Osteoblast (primary cell): Measurements from ENCODE around the gene CPED1. TPM values are rescaled to one million over a fixed set of nuclear protein-coding genes. Genes with fewer than 3 reads are reported as not detected.
A peak's percentile ranks its signal among the peaks of the same experiment; 100 is the strongest.

Experiments
- DNase-seq: peaks from one replicate; pipeline ENCODE4 v3.0.0; 2011; ENCODE audit warnings: low spot score, mixed read lengths; ENCODE audit not compliant: insufficient read length; ENCODE audit errors: missing footprints
- H2AFZ ChIP-seq: 2 replicates; pipeline ENCODE4 v1.6.0; 2011; ENCODE audit warnings: mild to moderate bottlenecking, low read length
- H3K27ac ChIP-seq: 2 replicates; pipeline ENCODE4 v1.5.1; 2011; ENCODE audit warnings: mild to moderate bottlenecking, low read depth, low read length, moderate library complexity
- H3K27me3 ChIP-seq: 2 replicates; pipeline ENCODE4 v1.6.0; 2012; ENCODE audit warnings: mild to moderate bottlenecking, control low read depth, inconsistent platforms, low read length, moderate library complexity; ENCODE audit not compliant: insufficient read depth
- H3K36me3 ChIP-seq: 2 replicates; pipeline ENCODE4 v1.5.1; 2011; ENCODE audit warnings: mild to moderate bottlenecking, low read length, control low read depth, moderate library complexity; ENCODE audit not compliant: insufficient read depth
- H3K4me1 ChIP-seq: 2 replicates; pipeline ENCODE4 v1.5.1; 2011; ENCODE audit warnings: mild to moderate bottlenecking, low read length, control low read depth, moderate library complexity; ENCODE audit not compliant: insufficient read depth
- H3K4me2 ChIP-seq: 2 replicates; pipeline ENCODE4 v1.6.0; 2011; ENCODE audit warnings: mild to moderate bottlenecking, low read length; ENCODE audit not compliant: insufficient read depth
- H3K4me3 ChIP-seq: fragments of 200-600 bp; sonication (generic); 3 replicates; pipeline ENCODE4 v1.5.1; 2012; ENCODE audit warnings: mild to moderate bottlenecking, low read length, inconsistent platforms; ENCODE audit not compliant: insufficient read depth
- H3K79me2 ChIP-seq: 2 replicates; pipeline ENCODE4 v1.6.0; 2012; ENCODE audit warnings: mild to moderate bottlenecking, low read length, control low read depth, inconsistent platforms; ENCODE audit not compliant: insufficient read depth
- H3K9me3 ChIP-seq: 2 replicates; pipeline ENCODE4 v1.5.1; 2011; ENCODE audit warnings: low read depth, low read length, control low read depth
- H4K20me1 ChIP-seq: 2 replicates; pipeline ENCODE4 v1.6.0; 2012; ENCODE audit warnings: mild to moderate bottlenecking, low read length, control low read depth; ENCODE audit not compliant: insufficient read depth
- total RNA-seq: library from RNA; depleted of rRNA; stranded (reverse); fragments of >200 nt; gene quantifications from 2 replicates; pipeline ENCODE4 v1.2.3, GENCODE V29; 2012
- TF ChIP-seq, protein P1 (sequence below): IDR thresholded peaks from 2 replicates; pipeline ENCODE4 v1.5.1; 2011; ENCODE audit warnings: mild to moderate bottlenecking, low read depth, low read length, moderate library complexity; ENCODE audit errors: extremely low read depth

Gene CPED1
- total RNA-seq, 1 donor, result 30.8 TPM

DNA sequence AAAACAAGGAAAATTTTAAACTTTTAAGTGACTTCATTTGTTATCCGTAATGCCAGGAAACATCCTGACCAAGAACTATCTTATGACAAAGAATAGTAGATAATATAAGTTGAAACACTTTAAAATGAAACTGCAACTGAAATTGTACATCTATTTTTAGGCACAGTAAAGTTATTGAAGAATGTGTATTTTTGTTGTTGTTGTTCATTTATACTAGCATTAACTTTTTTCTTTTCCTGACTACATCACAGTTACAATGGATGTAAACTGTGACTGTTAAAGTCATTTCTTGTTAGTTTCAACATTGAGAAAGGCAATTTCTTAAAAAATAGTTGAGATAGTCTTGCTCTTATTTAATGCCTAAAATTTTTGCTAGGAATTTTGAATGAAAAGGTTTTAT lies 2.6 kb downstream of the CPED1 start:
- H3K27me3 ChIP-seq, result no peaks in the 10 kb centered on the region
- H3K9me3 ChIP-seq, result no peaks in the 10 kb centered on the region
- no peak overlapping the region for H2AFZ ChIP-seq
- peak overlapping the region; percentile 83 for H3K27ac ChIP-seq
- peak overlapping the region; percentile 74 for H3K4me3 ChIP-seq
- DNase-seq, result no peak
- peaks cover 50% of the 10 kb centered on the region for H3K79me2 ChIP-seq
- TF ChIP-seq, protein P1, sequence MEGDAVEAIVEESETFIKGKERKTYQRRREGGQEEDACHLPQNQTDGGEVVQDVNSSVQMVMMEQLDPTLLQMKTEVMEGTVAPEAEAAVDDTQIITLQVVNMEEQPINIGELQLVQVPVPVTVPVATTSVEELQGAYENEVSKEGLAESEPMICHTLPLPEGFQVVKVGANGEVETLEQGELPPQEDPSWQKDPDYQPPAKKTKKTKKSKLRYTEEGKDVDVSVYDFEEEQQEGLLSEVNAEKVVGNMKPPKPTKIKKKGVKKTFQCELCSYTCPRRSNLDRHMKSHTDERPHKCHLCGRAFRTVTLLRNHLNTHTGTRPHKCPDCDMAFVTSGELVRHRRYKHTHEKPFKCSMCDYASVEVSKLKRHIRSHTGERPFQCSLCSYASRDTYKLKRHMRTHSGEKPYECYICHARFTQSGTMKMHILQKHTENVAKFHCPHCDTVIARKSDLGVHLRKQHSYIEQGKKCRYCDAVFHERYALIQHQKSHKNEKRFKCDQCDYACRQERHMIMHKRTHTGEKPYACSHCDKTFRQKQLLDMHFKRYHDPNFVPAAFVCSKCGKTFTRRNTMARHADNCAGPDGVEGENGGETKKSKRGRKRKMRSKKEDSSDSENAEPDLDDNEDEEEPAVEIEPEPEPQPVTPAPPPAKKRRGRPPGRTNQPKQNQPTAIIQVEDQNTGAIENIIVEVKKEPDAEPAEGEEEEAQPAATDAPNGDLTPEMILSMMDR, result no peak
- H3K4me2 ChIP-seq, result peak overlapping the region; percentile 99
- H3K4me1 ChIP-seq, result peaks cover 42% of the 10 kb centered on the region
- H3K36me3 ChIP-seq, result no peaks in the 10 kb centered on the region
- no peaks in the 10 kb centered on the region for H4K20me1 ChIP-seq

DNA sequence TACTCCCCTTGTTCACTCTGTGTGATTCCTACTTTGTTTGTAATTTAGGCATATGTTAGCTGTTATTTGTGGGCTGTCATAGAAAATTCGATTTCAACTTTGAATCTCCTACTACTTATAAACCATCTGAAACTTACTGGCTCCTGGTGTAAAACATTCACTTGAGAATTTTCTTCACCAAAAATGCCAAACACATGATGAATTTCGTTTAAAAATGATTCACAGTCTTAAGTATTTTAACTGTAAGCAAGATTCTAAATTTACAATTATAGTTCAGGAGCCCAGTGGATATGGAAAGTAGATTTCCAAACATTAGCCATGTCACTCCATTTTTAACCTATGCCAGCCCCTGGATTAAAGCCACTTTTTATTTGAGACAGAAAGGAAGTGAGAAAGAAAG lies 3.1 kb downstream of the CPED1 start:
- DNase-seq, result peak; percentile 62
- Histone ChIP-seq H3K4me3 (peak overlapping the region; percentile 74), H3K9me3 (no peaks in the 10 kb centered on the region), H3K36me3 (no peaks in the 10 kb centered on the region), H3K27ac (peak overlapping the region; percentile 83), H3K4me1 (peaks cover 45% of the 10 kb centered on the region), H4K20me1 (no peaks in the 10 kb centered on the region), H3K27me3 (no peaks in the 10 kb centered on the region), H3K79me2 (peaks cover 51% of the 10 kb centered on the region), H3K4me2 (peak overlapping the region; percentile 99), H2AFZ (no peak overlapping the region)
- TF ChIP-seq, protein P1, result no peak

DNA sequence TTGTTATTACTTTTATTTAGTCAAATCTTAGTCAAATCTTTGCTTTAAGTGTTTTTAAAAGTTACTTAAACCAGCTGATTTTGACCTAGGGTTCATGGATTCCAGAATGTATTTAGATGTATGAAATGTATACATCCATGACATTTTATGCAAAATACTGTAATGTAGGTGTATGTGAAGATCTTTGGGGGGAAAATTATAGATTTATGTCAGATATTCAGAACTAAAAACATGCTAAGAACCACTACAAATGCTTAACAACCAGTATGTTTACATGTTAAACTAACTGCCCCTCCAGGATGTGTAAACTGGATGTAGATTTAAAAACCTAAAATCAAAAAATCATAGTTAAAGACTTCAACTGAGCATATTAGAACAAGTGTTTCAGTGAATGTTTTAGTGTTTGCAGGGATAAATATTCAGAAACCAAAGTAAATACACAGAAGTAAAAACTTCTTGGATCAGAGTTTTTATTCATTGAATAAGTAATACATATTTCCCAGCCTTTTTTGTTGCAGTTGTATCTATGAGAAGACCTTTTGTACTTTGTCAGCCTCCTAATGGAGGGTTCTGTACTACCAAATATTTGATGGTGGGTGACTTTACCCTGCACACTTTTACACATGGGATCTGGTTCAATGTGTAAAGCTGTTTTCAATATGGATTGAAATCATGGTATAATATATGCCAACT lies 3.9 kb downstream of the CPED1 start:
- Histone ChIP-seq H3K4me2 (peak overlapping the region; percentile 99), H4K20me1 (no peaks in the 10 kb centered on the region), H3K4me3 (peak overlapping the region; percentile 74), H3K79me2 (peaks cover 59% of the 10 kb centered on the region), H2AFZ (no peak overlapping the region), H3K27ac (peak overlapping the region; percentile 83), H3K27me3 (no peaks in the 10 kb centered on the region), H3K9me3 (no peaks in the 10 kb centered on the region), H3K36me3 (no peaks in the 10 kb centered on the region), H3K4me1 (peaks cover 47% of the 10 kb centered on the region)
- DNase-seq, result no peak
- TF ChIP-seq, protein P1, result no peak

DNA sequence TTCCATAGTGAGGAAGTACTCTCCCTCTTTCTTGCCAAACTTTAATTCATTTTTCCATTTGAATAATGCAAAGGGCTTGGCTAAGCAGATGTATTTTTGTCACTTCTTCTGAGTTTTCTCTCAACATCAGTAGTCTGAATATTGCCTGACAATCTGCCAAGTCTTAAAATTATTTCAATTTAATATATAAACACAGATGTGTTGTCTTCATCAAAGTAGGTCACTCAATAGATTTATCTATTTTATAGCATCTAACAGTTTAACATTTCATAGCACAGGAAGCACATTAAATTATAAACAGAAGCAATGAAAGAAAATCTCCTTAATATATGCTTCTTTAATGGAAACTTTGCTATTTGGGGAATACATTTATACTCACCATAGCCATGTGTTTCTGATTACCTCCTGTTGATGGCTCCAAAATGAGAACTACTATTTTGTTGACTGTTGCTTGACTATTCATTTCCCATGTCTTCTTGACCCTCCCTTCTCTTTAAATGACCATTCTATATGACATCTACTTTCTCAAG lies 4.5 kb downstream of the CPED1 start:
- Histone ChIP-seq H3K27ac (no peak overlapping the region), H3K4me3 (peak overlapping the region; percentile 74)

More for the DNA sequence above, 4.5 kb downstream of the CPED1 start:
- Histone ChIP-seq H2AFZ (no peak overlapping the region), H3K4me2 (peak overlapping the region; percentile 99), H3K27me3 (no peaks in the 10 kb centered on the region), H3K4me1 (peaks cover 43% of the 10 kb centered on the region), H3K36me3 (no peaks in the 10 kb centered on the region), H4K20me1 (no peaks in the 10 kb centered on the region), H3K9me3 (no peaks in the 10 kb centered on the region), H3K79me2 (peaks cover 59% of the 10 kb centered on the region)
- TF ChIP-seq, protein P1, result no peak
- no peak for DNase-seq
